ENCODE results near the gene HMGXB4. TPM values are rescaled to one million over a fixed set of nuclear protein-coding genes. Genes with fewer than 3 reads are reported as not detected.
A peak's percentile ranks its signal among the peaks of the same experiment; 100 is the strongest.

Gene HMGXB4
- total and polyA plus RNA-seq, 2 of the 13 experiments (the other 11 are each of a cell fraction or from before 2014, with no cell fraction given), result 13.9 to 16.3 TPM

GRCh38 chr22:35301372-35301874, 44.1 kb downstream of the HMGXB4 start (continued):
- TF ChIP-seq, protein P1, sequence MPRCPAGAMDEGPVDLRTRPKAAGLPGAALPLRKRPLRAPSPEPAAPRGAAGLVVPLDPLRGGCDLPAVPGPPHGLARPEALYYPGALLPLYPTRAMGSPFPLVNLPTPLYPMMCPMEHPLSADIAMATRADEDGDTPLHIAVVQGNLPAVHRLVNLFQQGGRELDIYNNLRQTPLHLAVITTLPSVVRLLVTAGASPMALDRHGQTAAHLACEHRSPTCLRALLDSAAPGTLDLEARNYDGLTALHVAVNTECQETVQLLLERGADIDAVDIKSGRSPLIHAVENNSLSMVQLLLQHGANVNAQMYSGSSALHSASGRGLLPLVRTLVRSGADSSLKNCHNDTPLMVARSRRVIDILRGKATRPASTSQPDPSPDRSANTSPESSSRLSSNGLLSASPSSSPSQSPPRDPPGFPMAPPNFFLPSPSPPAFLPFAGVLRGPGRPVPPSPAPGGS (CRISPR knock-in tag; IDR thresholded peaks at IDR 0.05), result no peak
- 0 out of 2 replicates have a peak, but pooled peaks have one; percentile 25 for TF ChIP-seq ZMYM4 (CRISPR knock-in tag; IDR thresholded peaks at IDR 0.05)
- TF ChIP-seq ZNF207 (IDR thresholded peaks at IDR 0.05; ENCODE audit: borderline replicate concordance), result no peak
- TF ChIP-seq LRRFIP1 (CRISPR knock-in tag; conservative IDR thresholded peaks at IDR 0.05), result no peak
- TF ChIP-seq JARID2 (CRISPR knock-in tag; IDR thresholded peaks at IDR 0.05; ENCODE audit: insufficient replicate concordance), result no peak
- TF ChIP-seq, protein P2, sequence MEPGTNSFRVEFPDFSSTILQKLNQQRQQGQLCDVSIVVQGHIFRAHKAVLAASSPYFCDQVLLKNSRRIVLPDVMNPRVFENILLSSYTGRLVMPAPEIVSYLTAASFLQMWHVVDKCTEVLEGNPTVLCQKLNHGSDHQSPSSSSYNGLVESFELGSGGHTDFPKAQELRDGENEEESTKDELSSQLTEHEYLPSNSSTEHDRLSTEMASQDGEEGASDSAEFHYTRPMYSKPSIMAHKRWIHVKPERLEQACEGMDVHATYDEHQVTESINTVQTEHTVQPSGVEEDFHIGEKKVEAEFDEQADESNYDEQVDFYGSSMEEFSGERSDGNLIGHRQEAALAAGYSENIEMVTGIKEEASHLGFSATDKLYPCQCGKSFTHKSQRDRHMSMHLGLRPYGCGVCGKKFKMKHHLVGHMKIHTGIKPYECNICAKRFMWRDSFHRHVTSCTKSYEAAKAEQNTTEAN (CRISPR knock-in tag; conservative IDR thresholded peaks at IDR 0.05), result peak; percentile 95
- no peak for TF ChIP-seq TMF1 (CRISPR knock-in tag; IDR thresholded peaks at IDR 0.05; ENCODE audit: low read depth)
- TF ChIP-seq RCOR2 (CRISPR knock-in tag; IDR thresholded peaks at IDR 0.05), result no peak
- no peak for TF ChIP-seq ZNF616 (CRISPR knock-in tag; IDR thresholded peaks at IDR 0.05; ENCODE audit: low read depth)
- TF ChIP-seq, protein P3, sequence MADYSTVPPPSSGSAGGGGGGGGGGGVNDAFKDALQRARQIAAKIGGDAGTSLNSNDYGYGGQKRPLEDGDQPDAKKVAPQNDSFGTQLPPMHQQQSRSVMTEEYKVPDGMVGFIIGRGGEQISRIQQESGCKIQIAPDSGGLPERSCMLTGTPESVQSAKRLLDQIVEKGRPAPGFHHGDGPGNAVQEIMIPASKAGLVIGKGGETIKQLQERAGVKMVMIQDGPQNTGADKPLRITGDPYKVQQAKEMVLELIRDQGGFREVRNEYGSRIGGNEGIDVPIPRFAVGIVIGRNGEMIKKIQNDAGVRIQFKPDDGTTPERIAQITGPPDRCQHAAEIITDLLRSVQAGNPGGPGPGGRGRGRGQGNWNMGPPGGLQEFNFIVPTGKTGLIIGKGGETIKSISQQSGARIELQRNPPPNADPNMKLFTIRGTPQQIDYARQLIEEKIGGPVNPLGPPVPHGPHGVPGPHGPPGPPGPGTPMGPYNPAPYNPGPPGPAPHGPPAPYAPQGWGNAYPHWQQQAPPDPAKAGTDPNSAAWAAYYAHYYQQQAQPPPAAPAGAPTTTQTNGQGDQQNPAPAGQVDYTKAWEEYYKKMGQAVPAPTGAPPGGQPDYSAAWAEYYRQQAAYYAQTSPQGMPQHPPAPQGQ (CRISPR knock-in tag; IDR thresholded peaks at IDR 0.05; ENCODE audit: borderline replicate concordance), result no peak
- TF ChIP-seq, protein P4, sequence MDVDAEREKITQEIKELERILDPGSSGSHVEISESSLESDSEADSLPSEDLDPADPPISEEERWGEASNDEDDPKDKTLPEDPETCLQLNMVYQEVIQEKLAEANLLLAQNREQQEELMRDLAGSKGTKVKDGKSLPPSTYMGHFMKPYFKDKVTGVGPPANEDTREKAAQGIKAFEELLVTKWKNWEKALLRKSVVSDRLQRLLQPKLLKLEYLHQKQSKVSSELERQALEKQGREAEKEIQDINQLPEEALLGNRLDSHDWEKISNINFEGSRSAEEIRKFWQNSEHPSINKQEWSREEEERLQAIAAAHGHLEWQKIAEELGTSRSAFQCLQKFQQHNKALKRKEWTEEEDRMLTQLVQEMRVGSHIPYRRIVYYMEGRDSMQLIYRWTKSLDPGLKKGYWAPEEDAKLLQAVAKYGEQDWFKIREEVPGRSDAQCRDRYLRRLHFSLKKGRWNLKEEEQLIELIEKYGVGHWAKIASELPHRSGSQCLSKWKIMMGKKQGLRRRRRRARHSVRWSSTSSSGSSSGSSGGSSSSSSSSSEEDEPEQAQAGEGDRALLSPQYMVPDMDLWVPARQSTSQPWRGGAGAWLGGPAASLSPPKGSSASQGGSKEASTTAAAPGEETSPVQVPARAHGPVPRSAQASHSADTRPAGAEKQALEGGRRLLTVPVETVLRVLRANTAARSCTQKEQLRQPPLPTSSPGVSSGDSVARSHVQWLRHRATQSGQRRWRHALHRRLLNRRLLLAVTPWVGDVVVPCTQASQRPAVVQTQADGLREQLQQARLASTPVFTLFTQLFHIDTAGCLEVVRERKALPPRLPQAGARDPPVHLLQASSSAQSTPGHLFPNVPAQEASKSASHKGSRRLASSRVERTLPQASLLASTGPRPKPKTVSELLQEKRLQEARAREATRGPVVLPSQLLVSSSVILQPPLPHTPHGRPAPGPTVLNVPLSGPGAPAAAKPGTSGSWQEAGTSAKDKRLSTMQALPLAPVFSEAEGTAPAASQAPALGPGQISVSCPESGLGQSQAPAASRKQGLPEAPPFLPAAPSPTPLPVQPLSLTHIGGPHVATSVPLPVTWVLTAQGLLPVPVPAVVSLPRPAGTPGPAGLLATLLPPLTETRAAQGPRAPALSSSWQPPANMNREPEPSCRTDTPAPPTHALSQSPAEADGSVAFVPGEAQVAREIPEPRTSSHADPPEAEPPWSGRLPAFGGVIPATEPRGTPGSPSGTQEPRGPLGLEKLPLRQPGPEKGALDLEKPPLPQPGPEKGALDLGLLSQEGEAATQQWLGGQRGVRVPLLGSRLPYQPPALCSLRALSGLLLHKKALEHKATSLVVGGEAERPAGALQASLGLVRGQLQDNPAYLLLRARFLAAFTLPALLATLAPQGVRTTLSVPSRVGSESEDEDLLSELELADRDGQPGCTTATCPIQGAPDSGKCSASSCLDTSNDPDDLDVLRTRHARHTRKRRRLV (CRISPR knock-in tag; IDR thresholded peaks at IDR 0.05), result no peak
- peak; percentile 59; the same call in 1 of the 2 replicates for TF ChIP-seq NCOR1 (IDR thresholded peaks at IDR 0.05; ENCODE audit: borderline replicate concordance, low read length)
- TF ChIP-seq, protein P5, sequence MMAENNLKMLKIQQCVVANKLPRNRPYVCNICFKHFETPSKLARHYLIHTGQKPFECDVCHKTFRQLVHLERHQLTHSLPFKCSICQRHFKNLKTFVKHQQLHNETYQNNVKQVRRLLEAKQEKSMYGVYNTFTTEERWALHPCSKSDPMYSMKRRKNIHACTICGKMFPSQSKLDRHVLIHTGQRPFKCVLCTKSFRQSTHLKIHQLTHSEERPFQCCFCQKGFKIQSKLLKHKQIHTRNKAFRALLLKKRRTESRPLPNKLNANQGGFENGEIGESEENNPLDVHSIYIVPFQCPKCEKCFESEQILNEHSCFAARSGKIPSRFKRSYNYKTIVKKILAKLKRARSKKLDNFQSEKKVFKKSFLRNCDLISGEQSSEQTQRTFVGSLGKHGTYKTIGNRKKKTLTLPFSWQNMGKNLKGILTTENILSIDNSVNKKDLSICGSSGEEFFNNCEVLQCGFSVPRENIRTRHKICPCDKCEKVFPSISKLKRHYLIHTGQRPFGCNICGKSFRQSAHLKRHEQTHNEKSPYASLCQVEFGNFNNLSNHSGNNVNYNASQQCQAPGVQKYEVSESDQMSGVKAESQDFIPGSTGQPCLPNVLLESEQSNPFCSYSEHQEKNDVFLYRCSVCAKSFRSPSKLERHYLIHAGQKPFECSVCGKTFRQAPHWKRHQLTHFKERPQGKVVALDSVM (CRISPR knock-in tag; IDR thresholded peaks at IDR 0.05), result no peak
- no peak for TF ChIP-seq ZNF501 (CRISPR knock-in tag; IDR thresholded peaks at IDR 0.05)
- peak; percentile 91 for TF ChIP-seq GATAD2A (CRISPR knock-in tag; IDR thresholded peaks at IDR 0.05)

Measured in HepG2 (cell line).